ENCODE data around the gene NMD3. TPM values are rescaled to one million over a fixed set of nuclear protein-coding genes. Genes with fewer than 3 reads are reported as not detected.
A peak's percentile ranks its signal among the peaks of the same experiment; 100 is the strongest.

The NMD3 gene
- total RNA-seq, 1 donor = 88.0 TPM

GRCh38 chr3:161213644-161214043 is 7.5 kb upstream of the NMD3 start:
- no peak overlapping the region for H3K4me3 ChIP-seq (ENCODE audit: low read depth, low read length)

GRCh38 chr3:161215185-161215584 is 5.9 kb upstream of the NMD3 start:
- no peak for TF ChIP-seq CTCF (IDR thresholded peaks at IDR 0.05; ENCODE audit: insufficient read depth, low read length)
- no peak overlapping the region for H3K4me3 ChIP-seq (ENCODE audit: low read depth, low read length)
- DNase-seq (ENCODE audit: low read depth) = no peak

More at GRCh38 chr3:161213644-161214043, 7.5 kb upstream of the NMD3 start:
- DNase-seq (ENCODE audit: low read depth) = no peak
- TF ChIP-seq CTCF (IDR thresholded peaks at IDR 0.05; ENCODE audit: insufficient read depth, low read length) = no peak

GRCh38 chr3:161217496-161217895 is 3.6 kb upstream of the NMD3 start:
- no peak overlapping the region for H3K4me3 ChIP-seq (ENCODE audit: low read depth, low read length)
- DNase-seq (ENCODE audit: low read depth) = no peak
- no peak for TF ChIP-seq CTCF (IDR thresholded peaks at IDR 0.05; ENCODE audit: insufficient read depth, low read length)

GRCh38 chr3:161219495-161219894 is 1.6 kb upstream of the NMD3 start:
- TF ChIP-seq CTCF (IDR thresholded peaks at IDR 0.05; ENCODE audit: insufficient read depth, low read length) = no peak
- no peak for DNase-seq (ENCODE audit: low read depth)
- no peak overlapping the region for H3K4me3 ChIP-seq (ENCODE audit: low read depth, low read length)

GRCh38 chr3:161221806-161222600 is 892 bp downstream of the NMD3 start:
- peak; percentile 48 for DNase-seq (ENCODE audit: low read depth)
- peak overlapping the region; percentile 95 for H3K4me3 ChIP-seq (ENCODE audit: low read depth, low read length)
- no peak for TF ChIP-seq CTCF (IDR thresholded peaks at IDR 0.05; ENCODE audit: insufficient read depth, low read length)

GRCh38 chr3:161222662-161223061 is 1.6 kb downstream of the NMD3 start:
- H3K4me3 ChIP-seq (ENCODE audit: low read depth, low read length) = peak overlapping the region; percentile 95
- DNase-seq (ENCODE audit: low read depth) = peak; percentile 50
- TF ChIP-seq CTCF (IDR thresholded peaks at IDR 0.05; ENCODE audit: insufficient read depth, low read length) = no peak
